HG03521 (cell line): ENCODE results near the gene PPFIA3.
"Not testable (repeated sequence)": the region's sequence is repeated elsewhere in the genome, so short reads cannot be mapped to it uniquely, and the experiment has no call there.

Experiments
- ATAC-seq: cut with Tn5 transposase; IDR thresholded peaks from one replicate; pipeline ENCODE4 v1.9.1; 2021; ENCODE audit warnings: mild to moderate bottlenecking, moderate library complexity; ENCODE audit not compliant: unreplicated experiment

PPFIA3 gene

DNA sequence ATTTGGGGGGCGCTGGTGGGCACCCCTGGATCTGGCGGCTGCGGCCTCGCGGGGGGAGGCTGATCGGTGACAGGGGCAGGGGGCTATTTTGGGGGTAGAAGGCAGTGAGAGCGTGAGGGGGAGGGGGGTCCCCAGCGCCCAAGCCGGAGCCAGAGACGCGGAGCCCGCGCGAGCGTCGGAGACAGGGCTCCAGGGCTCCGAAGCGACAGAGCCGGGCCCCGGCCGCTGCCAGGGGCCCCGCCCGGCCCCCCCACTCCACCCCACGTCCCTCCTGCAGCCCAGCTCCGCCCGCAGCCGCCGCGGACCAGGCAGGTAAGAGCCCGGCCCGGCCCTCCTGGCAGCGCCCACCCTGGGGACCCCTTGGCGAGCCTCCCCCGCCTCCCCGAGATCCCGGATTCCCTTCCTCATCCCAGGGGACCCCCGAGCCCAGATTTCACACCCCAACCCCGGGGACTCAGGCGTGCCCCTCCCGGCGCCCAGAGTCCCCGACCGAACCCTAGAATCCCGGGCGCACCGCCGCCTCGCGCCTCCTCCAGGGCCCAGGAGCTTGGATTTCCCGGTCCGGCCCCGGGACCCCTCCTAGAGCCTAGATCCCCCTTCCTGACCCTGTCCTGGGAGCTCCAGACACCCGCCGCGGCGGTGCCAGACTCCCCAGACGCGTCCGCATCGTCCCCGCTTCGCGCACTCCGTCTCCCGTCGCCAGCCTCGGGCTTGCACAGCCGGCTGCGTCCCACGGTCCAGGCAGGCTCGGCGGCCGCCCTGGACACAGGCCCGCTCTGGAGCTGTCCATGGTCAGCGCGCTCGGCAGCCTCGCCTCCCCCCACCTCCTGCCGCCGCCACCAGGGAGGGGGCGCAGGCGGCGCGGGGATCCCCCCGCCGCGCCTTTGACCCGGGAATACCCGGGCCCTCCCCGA, at the start of gene PPFIA3:
TSS of gene PPFIA3 (plus strand) at position 134 of the 914 bp plus-strand sequence. CDS start 8,330 bp downstream, outside the sequence.
- no peak for ATAC-seq

DNA sequence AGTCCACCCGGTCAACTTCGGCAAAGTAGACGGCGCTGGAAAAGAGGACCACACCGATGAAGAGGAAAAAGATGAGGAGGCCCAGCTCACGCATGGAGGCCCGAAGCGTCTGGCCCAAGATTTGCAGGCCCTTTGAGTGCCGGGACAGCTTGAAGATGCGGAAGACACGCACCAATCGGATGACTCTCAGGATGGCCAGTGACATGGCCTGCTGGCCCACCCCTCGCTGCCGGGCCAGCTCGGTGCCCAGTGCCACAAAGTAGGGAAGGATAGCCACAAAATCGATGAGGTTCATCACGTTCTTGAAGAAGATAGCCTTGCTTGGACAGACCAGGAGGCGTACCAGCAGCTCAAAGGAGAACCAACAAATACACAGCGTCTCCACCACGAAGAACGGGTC, 48.9 kb upstream of the PPFIA3 start:
- ATAC-seq, result no peak

DNA sequence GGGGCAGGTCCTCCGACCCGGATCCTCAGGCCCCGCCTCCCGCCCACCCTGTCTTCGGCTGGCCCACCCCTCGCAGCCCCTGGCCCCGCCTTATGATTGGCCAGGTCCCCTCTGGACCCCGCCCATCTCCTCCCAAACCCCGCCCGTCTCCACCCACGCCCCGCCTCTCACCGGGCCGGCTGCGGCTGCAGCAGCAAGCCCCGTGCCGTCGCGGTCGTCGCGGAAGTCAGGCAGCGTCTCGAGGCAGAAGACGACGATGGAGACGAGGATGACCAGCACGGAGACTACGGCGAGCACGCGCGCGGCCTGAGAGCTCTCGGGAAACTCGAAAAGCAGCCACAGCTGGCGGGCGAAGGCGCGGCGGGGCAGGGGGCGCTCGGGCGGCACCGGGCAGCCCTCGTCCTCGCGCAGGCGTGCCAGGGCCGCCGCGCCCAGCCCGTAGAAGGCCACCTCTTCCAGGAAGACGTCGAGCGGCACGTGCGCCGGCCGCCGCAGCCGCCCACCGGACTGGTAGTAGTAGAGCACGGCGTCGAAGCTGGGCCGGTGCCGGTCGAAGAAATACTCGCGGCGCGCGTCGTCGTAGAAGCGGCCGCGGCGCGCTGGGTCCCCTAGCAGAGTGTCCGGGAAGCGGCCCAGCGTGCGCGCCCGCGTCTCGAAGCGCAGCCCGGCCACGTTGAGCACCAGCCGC, 47.3 kb upstream of the PPFIA3 start:
- no peak for ATAC-seq

DNA sequence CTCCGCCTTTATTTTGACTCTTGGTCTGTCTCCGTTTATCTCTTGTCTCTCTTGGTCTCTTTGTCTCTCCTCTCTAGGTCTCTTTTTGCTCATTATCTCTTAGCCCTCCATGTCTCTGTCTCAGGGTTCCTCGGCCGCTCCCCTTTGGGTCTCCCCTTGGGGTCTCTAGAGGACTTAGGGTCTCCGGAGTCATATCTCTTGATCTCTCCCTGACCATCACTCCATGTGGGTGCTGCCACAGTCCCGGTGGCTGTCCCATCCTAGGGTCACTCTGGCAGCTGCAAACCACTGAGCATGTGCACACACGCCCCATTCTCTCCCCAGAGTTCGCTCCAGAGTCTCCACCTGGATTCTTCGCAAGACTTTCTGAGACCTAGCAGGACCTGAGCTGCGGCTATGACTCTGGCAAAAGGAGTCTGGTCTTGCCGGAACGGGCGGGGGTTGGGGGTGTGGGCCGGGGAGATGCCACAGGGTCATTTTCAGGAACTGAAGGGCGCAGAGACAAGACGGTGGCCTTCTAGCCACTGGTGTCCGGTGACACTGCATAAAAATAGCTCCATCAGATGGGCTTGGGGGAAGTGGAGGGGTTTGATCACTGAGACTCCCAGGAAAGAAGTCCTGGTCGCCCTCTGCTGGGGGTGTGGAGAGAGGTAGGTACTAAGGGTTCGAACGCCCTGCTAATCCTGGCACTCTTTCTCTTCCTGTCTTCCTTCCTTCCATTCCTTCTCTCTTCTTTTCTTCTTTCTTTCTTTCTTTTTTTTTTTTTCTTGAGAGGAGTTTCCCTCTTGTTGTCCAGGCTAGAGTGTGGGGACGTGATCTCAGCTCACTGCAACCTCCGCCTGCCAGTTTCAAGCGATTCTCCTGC, 45.6 kb upstream of the PPFIA3 start:
- ATAC-seq, result no peak

DNA sequence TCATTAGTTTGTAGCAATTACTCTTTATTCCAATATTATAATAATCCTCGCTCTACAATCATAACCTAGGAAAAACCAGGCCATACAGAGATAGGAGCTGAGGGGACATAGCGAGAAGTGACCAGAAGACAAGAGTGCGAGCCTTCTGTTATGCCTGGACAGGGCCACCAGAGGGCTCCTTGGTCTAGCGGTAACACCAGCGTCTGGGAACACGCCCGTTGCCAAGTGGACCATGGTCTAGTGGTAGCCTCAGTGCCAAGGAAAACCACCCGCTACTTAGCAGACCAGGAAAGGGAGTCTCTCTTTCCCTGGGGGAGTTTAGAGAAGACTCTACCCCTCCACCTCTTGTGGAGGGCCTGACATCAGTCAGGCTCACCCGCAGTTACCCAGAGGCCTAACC, 44.5 kb upstream of the PPFIA3 start:
- not testable (repeated sequence) for ATAC-seq

DNA sequence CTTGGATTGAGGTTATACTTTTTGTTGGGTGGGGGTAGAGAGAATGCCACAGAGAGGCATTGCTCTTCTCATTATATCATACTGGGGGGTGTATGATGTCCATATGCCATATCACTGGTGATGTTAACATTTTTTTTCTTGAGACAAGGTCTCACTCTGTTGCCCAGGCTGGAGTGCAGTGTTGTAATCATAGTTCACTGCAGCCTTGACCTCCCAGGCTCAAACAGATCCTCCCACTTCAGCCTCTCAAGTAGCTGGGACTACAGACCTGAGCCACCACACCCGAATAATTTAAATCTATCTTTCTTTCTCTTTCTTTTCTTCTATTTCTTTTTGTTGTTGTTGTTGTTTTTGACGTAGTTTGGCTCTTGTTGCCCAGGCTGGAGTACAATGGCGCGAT, 39.0 kb upstream of the PPFIA3 start:
- no peak for ATAC-seq

DNA sequence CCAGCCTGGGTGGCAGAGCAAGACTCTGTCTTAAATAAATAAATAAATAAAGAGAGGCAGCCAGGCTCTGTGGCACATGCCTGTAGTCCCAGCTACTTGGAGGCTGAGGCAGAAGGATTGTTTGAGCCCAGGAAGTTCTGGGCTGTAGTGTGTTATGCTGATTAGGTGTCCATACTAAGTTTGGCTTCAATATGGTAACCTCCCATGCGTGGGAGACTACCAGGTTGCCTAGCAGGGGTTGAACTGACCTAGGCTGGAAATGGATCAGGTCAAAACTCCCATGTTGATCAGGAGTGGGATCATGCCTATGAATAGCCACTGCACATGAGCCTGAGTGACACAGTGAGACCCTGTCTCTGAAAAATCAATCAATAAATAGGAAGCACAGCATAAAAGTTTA, 38.1 kb upstream of the PPFIA3 start:
- ATAC-seq, result no peak

DNA sequence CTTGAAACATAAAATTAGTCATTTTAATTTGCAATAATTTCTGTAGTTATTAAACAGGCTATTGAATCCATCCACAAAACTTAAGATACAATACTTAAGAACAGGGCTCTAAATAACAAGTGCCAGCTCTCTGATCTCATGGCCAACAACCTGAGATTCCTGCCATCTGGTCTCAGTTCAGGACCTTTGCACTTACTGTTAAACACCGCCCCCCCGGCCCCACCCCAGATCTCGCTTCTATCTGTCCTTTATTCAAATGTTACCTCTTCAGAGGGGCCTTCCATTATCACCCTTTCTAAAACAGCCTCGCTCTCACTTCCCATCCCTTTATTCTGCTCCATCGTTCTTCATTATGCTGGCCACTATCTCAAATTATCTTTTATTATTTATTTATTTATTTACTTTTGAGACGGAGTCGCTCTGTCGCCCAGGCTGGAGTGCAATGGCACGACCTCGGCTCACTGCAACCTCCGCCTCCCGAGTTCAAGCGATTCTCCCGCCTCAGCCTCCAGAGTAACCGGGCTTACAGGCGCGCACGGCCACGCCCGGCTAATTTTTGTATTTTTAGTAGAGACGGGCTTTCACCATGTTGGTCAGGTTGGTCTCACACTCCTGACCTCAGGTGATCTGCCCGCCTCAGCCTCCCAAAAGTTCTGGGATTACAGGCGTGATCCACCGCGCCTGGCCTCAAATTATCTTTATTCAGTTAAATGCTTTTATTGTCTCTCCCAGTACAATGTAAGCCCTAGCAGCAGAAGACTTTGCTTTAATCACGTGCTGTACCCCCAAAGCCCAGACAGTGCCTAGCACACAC, 34.9 kb upstream of the PPFIA3 start:
- ATAC-seq, result no peak

DNA sequence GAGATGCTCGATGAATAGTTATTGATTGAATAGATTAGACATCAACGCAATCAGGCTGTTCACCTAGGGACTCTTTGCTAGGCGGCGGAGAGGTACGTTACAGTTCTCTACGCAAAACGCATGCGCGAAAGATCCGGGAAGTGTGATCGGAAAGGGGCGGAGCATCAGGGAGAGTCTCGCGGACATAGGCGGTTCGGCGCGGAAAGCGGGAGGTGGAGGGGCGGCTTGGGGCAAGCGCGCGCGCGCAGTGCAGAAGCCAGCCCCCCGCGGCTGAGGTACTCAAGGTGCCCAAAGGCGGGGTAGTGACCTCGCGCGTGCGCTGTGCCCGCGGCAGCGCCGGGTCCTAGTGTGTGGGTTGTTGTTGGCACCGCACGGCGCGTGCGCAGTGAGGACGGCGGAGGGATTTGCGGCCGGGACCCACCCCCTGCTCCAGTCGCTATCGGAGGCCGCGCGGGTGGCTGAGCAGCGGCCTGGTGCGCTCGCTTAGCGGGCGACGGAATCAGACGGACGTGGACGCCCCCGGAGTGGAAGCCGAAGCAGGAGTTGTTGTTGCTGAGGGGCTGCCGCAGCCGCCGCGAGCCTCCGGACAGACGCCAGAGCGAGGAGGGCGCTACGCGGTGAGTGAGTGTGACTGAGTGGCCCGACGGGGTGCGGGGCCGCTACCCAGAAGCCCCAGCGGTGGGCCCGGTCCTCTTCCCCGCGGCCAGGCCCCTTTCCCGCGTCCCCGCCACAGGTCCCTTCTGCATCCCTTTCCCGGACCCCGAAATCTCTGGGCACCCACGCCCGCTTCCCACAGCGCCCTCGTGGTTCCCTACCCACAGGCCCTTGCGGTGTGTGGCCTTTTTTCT, 34.1 kb upstream of the PPFIA3 start, which contains the start of gene SNRNP70:
TSS of gene SNRNP70 (plus strand) at position 432 of the 848 bp plus-strand sequence. CDS start 964 bp downstream, outside the sequence.
- ATAC-seq, result peak; percentile 92

DNA sequence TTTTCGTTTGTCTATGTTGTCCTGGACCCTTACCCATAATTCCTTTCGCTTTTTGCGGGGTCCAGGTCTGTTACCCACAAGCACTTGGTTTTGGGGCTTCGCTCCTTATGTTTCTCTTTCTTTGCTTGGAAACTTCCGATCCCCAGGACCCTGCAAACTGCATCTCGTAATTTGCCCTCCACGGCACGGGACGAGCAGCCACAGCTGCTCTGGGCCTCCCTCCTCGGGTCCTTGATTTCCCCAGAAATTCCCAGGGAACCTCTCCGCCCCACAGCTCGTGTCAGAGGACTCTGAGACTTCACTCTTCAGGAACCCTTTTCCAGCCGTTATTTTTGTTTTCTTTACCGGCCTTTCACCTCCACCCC, 33.5 kb upstream of the PPFIA3 start:
- no peak for ATAC-seq

DNA sequence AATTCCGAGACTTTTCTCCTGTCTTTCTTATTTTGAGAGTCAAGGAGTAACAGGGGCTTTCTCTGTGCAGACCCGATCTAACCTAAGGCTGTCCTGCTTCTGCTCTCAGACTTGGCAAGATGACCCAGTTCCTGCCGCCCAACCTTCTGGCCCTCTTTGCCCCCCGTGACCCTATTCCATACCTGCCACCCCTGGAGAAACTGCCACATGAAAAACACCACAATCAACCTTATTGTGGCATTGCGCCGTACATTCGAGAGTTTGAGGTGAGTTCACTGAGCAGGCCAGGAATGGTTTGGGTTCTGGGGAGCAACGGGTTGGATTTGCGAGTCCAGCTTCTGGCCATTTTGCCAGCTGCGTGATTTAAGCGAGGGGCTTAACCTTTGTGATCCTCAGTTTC, 33.0 kb upstream of the PPFIA3 start:
- no peak for ATAC-seq

DNA sequence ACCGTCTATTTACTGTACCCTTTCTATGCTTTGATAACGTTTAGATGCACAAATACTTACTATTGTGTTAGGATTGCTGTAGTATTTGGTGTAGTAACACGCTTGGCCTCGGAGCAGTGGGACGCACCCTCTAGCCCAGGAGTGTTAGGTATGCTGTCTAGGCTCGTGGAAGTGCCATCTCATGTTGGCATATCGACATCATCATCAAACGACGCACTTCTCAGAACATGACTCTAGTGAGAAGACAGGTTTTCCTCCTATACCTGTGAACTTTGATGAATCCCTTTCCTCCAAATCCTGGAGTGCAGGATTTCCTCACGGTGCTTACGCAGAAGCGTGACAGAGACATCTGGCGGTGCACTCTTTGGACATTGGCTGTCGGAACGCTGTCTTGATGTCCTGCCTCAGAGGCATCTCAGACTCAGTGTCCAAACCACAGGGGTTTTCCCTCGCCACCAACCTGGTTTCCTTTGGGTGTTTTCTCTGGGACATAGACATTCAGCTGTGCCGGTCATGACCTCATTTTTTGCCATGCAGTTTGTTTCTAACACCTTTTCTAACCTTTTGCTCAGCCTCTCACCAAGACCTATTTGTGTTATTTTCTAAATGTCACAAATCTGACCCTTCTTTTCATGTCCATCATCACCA, 27.8 kb upstream of the PPFIA3 start:
- ATAC-seq, result no peak

DNA sequence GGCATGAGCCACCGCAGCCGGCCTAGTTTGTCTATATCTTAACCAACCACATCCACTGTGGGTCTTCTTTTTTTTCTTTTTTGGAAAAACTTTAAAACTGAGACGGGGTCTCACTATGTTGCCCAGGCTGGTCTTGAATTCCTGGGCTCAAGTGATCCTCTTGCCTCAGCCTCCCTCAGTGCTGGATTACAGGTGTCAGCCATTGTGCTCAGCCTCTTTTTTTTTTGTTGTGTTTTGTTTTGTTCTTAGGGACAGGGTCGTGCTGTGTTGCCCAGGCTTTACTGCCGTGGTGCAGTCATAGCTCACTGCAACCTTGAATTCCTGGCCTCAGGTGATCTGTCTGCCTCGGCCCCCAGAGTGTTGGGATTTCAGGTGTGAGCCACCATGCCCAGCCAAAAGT, 26.7 kb upstream of the PPFIA3 start:
- no peak for ATAC-seq

DNA sequence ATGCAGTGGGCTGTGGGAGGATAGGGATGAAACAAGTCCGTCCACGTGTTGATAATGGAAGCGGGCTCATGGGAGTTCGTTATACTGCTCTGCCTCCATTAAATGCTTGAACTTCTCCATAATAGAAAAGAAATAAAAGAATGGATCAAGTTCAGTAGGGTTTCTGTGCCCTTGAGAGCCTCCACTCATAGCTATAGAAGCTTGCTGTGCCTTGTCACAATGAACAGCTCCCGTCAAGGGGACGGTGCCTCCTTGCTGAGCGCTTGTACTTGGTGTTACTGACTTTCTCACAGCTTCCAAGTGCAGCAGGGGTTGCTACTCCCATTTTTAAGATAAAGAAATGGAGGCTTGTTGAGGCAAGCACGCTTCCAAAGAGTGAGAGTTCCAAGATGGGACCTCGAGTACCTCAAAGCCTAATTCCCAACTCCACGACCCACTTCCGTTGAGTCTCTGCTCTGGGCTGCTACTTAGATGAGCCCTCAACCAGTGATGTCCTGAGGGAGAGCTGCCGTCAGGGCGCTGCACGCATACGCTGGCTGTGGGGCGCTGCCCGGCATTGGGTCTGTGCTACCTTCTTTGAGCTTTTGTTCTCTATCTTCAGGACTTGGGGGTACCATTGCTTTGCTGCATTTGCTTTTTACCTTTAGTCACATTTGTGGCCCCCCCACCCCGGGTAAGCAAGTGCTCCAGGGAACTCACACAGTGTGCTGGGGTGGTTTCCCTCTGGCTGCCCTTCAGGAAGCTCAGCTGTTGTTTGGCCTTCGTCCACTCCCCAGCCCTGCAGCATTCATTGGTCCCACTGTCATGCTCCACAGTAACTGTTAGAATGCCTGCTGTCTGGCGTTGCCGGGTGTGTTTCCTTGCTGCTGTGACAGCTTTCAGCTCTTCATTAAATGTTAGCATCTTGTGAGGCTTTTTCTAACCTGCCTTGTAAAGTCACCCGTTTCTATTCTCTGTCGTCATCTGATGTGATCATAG, 24.6 kb upstream of the PPFIA3 start:
- no peak for ATAC-seq

DNA sequence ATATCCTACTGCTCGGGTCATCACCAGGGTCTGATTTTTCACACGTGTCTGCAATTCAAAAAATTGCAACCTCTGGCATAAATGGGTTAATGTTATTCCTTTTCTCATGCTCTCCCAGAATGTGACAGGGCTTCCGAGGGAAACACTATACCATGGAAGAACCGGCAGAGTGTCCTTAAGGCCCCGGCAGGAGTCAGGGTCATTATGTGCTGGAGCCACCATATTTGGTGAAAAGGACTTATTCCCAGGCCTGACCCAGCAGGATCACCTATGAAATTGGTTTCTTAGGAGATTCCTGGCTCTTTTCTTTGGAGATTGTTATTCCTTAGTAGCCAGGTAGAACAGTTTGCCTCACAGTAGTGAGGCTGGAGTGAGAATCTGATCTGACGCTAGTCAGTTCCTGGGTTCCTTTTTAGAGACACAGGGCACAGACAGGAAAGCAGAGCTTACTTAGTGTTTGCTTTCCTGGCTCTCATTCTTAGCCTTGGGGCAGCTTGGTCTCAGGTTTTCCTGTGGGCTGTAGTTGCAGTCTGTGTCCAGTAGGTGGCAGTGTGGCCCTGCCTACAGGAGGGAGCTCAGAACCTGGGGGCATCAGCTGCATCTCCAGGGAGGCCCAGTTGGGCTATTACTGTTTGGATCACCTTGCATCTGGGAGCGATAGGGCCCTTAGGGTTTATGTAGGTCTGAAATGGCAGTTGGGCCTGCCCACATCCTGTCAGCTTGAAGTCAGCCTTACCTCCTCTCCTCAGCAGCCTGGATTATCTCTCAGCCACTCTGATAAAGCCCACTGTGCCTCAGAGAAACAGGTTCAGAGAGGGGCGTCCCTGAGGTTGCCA, 21.7 kb upstream of the PPFIA3 start:
- ATAC-seq, result no peak

DNA sequence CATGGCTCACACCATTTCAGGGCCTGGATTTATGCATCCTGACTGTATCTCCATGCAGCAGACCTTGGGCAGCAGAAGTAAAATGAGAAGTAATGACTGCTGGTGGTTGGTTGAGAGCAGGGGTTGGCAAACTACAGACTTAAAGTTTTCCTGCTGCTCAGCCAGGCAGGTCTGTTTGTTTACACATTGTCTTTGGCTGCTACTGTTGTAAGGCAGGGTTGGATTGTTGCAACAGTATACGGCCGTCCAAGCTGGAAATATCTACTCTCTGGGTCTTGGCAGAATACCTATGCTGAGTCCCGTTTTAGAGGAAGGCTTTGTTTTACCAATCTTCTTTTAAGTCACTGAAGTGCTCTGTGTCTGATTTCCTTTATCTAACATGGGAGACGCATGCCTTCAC, 20.5 kb upstream of the PPFIA3 start:
- ATAC-seq, result no peak

DNA sequence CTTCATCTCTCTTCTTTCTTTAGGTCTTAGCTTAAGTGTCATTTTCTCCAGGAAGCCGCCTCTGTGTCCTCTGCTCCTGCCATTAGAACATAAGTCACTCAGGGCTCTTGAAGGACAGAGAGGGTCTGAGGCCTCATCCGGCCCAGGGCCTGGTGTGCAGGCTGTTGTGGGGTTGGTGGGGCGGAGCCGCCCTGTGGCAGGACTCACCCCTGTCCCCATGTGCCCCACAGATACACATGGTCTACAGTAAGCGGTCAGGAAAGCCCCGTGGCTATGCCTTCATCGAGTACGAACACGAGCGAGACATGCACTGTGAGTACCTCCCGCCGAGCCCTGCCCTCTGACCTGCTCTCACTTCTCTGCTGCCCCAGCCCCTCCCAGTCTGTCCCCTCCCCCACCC, 18.2 kb upstream of the PPFIA3 start:
- no peak for ATAC-seq
